ENCODE data around the gene PPARD.

Gene PPARD

GRCh38 chr6:35296931-35297600, 45.3 kb upstream of the PPARD start:
- ChIA-PET POLR2A (interaction anchor here (0.8 to 1.4 kb wide), 5 partner anchors 21 to 153 kb away, joined by 3 to 6 read pairs (median 3); partner anchors contain the start of gene ZNF76), CTCF (interaction anchor here (0.6 to 3.4 kb wide), 9 partner anchors 8 to 171 kb away, joined by 3 to 13 read pairs (median 3); partner anchors contain the start of genes RPL10A and ZNF76)
- no peak for DNase-seq (ENCODE audit: extremely low spot score)
- TF ChIP-seq SP1 (IDR thresholded peaks at IDR 0.05) (no peak), ZNF384 (IDR thresholded peaks at IDR 0.05) (no peak)

GRCh38 chr6:35297601-35298481, 44.5 kb upstream of the PPARD start, which contains the start of gene DEF6:
TSS of gene DEF6 (plus strand) at chr6:35297818. CDS start at chr6:35297857, 39 bp downstream.
- DNase-seq (ENCODE audit: extremely low spot score), result peak; percentile 89
- TF ChIP-seq PKNOX1 (IDR thresholded peaks at IDR 0.05) (no peak), ELF4 (IDR thresholded peaks at IDR 0.05) (peak; percentile 57; the same call in 1 of the 2 replicates)
- POLR2A ChIA-PET, result interaction anchor here (0.9 to 1.3 kb wide), 3 partner anchors 20 to 152 kb away, joined by 3 to 4 read pairs (median 3); no protein-coding TSS in a partner anchor
- CTCF ChIA-PET, result interaction anchor here (0.6 to 3.4 kb wide), 7 partner anchors 9 to 170 kb away, joined by 3 to 11 read pairs (median 3); partner anchors contain the start of genes FANCE and RPL10A

GRCh38 chr6:35298625-35299140, 43.7 kb upstream of the PPARD start:
- no peak for DNase-seq (ENCODE audit: extremely low spot score)
- POLR2A ChIA-PET, result no interaction called here
- TF ChIP-seq ZNF384 (IDR thresholded peaks at IDR 0.05) (no peak), ARNT (IDR thresholded peaks at IDR 0.05) (no peak), L3MBTL2 (conservative IDR thresholded peaks at IDR 0.05) (no peak), FOXM1 (IDR thresholded peaks at IDR 0.05; ENCODE audit: borderline replicate concordance) (no peak), FOXK2 (IDR thresholded peaks at IDR 0.05) (no peak)
- CTCF ChIA-PET, result interaction anchor here (1.0 to 3.4 kb wide), 2 partner anchors 151 to 154 kb away, joined by 3 to 11 read pairs; partner anchors contain the start of gene FANCE

- DNase-seq (ENCODE audit: extremely low spot score), result no peak
- POLR2A ChIA-PET, result no interaction called here
- CTCF ChIA-PET, result interaction anchor here (0.9 kb wide), 1 partner anchor 61 kb away, joined by 3 read pairs; no protein-coding TSS in a partner anchor
- no peak for TF ChIP-seq FOXM1 (IDR thresholded peaks at IDR 0.05; ENCODE audit: borderline replicate concordance)
- no peak for TF ChIP-seq ZNF384 (IDR thresholded peaks at IDR 0.05)
- TF ChIP-seq SP1 (IDR thresholded peaks at IDR 0.05), result no peak
- TF ChIP-seq LEF1 (IDR thresholded peaks at IDR 0.05; ENCODE audit: borderline replicate concordance), result no peak
- no peak for TF ChIP-seq ARNT (IDR thresholded peaks at IDR 0.05)
- no peak for TF ChIP-seq SUZ12 (IDR thresholded peaks at IDR 0.05)
- no peak for TF ChIP-seq FOXA1 (IDR thresholded peaks at IDR 0.05)
- TF ChIP-seq PKNOX1 (IDR thresholded peaks at IDR 0.05), result no peak
Measured at GRCh38 chr6:35299674-35300073, 42.7 kb upstream of the PPARD start.

- no peak for DNase-seq (ENCODE audit: extremely low spot score)
- ChIA-PET POLR2A (no interaction called here), CTCF (interaction anchor here (1.0 kb wide), 1 partner anchor 26 kb away, joined by 4 read pairs; no protein-coding TSS in a partner anchor)
- TF ChIP-seq BHLHE40 (IDR thresholded peaks at IDR 0.05; ENCODE audit: borderline replicate concordance) (no peak), HDGF (IDR thresholded peaks at IDR 0.05; ENCODE audit: borderline replicate concordance) (no peak), TARDBP (IDR thresholded peaks at IDR 0.05) (no peak), NFRKB (IDR thresholded peaks at IDR 0.05) (no peak), L3MBTL2 (conservative IDR thresholded peaks at IDR 0.05) (no peak), SP1 (IDR thresholded peaks at IDR 0.05) (no peak), PKNOX1 (IDR thresholded peaks at IDR 0.05) (no peak), ARNT (IDR thresholded peaks at IDR 0.05) (no peak), ELF4 (IDR thresholded peaks at IDR 0.05) (no peak), SUZ12 (IDR thresholded peaks at IDR 0.05) (no peak), FOXA1 (IDR thresholded peaks at IDR 0.05) (no peak), ZNF384 (IDR thresholded peaks at IDR 0.05) (no peak), FOXM1 (IDR thresholded peaks at IDR 0.05; ENCODE audit: borderline replicate concordance) (no peak), LEF1 (IDR thresholded peaks at IDR 0.05; ENCODE audit: borderline replicate concordance) (no peak), FOXK2 (IDR thresholded peaks at IDR 0.05) (no peak), CTBP1 (IDR thresholded peaks at IDR 0.05; ENCODE audit: borderline replicate concordance) (no peak)
Measured at GRCh38 chr6:35300848-35301247, 41.5 kb upstream of the PPARD start.
